K562 (cell line): ENCODE data around the gene QPCT.

Source experiments
- DPF2 ChIP-seq: fragments of 450-650 bp; IDR thresholded peaks from 2 replicates; pipeline ENCODE4 v1.6.1; 2016
- EZH2 ChIP-seq: IDR thresholded peaks from 2 replicates; pipeline ENCODE4 v1.6.1; 2012; ENCODE audit warnings: low read depth, mild to moderate bottlenecking, inconsistent platforms, low read length, borderline replicate concordance
- POLR2AphosphoS5 ChIP-seq: IDR thresholded peaks from 2 replicates; pipeline ENCODE4 v1.6.1; 2011; ENCODE audit warnings: mild to moderate bottlenecking, low read depth, low read length, moderate library complexity; ENCODE audit not compliant: control insufficient read depth, insufficient read depth
- ZBTB5 ChIP-seq: fragments of 450-650 bp; IDR thresholded peaks from 2 replicates; pipeline ENCODE4 v1.6.1; 2017; ENCODE audit warnings: antibody characterized with exemption

- no peak for TF ChIP-seq EZH2
- no peak for TF ChIP-seq ZBTB5
- TF ChIP-seq POLR2AphosphoS5, result no peak
- no peak for TF ChIP-seq DPF2
Measured at GRCh38 chr2:37342591-37343220, 1.7 kb upstream of the QPCT start.
